DOHH2 (cell line): ENCODE results near the gene SLC16A13.

Experiments
- EZH2phosphoT487 ChIP-seq: fragments of 200-600 bp; sonication (generic); IDR thresholded peaks from 2 replicates; pipeline ENCODE4 v1.6.1; 2017; ENCODE audit warnings: borderline replicate concordance, mild to moderate bottlenecking, antibody characterized with exemption, low read length, moderate library complexity, mixed read lengths
- TF ChIP-seq, protein P1 (sequence below): fragments of 200-600 bp; sonication (generic); IDR thresholded peaks from one replicate; pipeline ENCODE4 v1.5.1; 2014; ENCODE audit warnings: antibody characterized with exemption, mild to moderate bottlenecking, low read depth, low read length; ENCODE audit not compliant: poor library complexity, severe bottlenecking

DNA sequence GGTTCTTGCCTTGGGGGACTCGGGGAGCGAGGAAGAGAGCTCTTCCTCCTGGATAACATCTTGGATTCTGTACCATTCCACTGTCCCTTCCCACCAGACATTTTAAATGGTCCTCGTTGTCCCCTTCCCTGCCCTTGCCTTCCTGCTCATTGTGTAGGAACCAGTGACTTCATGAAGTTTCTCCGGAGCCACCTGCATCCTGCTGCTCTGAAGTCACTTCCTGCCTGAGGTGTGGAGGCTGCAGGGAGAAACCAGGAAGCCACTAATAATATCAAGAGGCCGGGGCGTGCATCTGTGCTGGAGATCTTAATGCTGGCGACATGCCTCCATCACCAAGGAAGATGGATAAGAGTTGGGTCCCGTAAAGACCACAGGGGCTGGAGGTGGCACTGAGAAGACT lies 6.2 kb upstream of the SLC16A13 start:
- TF ChIP-seq, protein P1, sequence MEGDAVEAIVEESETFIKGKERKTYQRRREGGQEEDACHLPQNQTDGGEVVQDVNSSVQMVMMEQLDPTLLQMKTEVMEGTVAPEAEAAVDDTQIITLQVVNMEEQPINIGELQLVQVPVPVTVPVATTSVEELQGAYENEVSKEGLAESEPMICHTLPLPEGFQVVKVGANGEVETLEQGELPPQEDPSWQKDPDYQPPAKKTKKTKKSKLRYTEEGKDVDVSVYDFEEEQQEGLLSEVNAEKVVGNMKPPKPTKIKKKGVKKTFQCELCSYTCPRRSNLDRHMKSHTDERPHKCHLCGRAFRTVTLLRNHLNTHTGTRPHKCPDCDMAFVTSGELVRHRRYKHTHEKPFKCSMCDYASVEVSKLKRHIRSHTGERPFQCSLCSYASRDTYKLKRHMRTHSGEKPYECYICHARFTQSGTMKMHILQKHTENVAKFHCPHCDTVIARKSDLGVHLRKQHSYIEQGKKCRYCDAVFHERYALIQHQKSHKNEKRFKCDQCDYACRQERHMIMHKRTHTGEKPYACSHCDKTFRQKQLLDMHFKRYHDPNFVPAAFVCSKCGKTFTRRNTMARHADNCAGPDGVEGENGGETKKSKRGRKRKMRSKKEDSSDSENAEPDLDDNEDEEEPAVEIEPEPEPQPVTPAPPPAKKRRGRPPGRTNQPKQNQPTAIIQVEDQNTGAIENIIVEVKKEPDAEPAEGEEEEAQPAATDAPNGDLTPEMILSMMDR: no peak
- TF ChIP-seq EZH2phosphoT487: no peak
